ENCODE measurements around the gene RNF144A. TPM values are rescaled to one million over a fixed set of nuclear protein-coding genes. Genes with fewer than 3 reads are reported as not detected.

Gene RNF144A
- total RNA-seq, 6 experiments from 2014 or later: 1.2 to 3.2 (median 2.0) TPM

DNA sequence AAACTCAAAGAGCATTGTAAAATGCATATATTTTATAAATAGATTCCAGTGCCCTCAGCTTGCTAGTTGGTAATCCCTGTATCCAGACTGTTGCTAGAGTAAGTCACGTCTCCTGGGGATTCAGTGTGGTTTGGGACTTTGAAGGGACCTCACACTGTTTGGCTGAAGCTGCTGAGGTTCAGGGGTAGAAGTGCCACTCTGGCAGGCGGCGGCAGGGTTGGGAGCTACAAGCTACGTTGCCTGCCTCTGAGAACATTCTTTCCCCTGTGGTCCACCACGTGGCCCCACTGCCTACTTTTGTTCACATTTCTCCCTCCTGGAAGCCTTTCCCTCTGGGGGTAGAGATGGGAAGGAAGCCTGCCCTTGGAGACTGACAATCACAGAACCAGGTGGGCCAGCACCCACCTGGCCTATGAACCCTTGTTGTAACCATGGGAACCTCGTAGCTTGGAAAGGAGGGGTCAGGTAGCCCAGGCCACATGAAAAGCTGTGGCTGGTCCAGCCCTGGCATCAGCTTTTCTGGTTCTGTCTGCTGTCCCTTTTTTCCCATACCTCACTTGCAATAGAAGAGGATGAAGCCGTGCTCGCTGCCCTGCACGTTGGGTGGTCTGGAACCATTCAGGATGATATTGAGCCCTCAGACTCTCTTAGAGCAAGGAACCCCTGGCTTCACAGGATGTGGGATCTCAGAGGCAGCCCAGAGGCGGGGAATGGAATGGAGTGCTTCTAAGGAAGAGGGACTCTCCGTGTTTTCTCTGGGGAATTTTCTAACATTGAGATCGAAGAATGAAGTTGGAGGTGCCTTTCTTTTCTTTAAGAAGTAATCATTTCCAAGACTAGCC lies 2.9 kb downstream of the RNF144A start:
- no peaks in the 10 kb centered on the region for H3K27me3 ChIP-seq

DNA sequence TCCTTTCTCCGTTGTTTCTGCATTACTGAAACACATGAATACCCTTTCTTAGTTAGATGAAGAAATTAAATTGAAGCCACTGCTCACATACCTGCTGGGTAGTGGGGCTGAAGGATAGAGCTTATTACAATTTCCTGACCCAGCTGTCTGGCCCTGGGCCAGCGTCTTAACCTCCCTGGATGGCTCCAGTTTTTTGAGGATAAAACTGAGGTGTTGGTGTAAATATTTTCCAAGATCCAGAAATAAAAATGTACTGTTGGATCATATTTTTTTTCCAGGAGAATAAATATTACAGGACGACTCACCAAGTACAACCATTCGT lies 3.5 kb downstream of the RNF144A start:
- DNase-seq (no peak), ATAC-seq (no peak)
- Histone ChIP-seq H3K36me3 (no peaks in the 10 kb centered on the region), H3K4me3 (no peak overlapping the region), H3K27ac (no peak overlapping the region), H3K27me3 (no peaks in the 10 kb centered on the region), H3K9me3 (no peaks in the 10 kb centered on the region), H3K4me1 (peaks cover 0 to 10% (median 3%) of the 10 kb centered on the region in 4 donors)
- intact Hi-C loops (cut with DNase I): no loop called here
- no peak for TF ChIP-seq POLR2A (IDR thresholded peaks at IDR 0.05)
- TF ChIP-seq, protein P1, sequence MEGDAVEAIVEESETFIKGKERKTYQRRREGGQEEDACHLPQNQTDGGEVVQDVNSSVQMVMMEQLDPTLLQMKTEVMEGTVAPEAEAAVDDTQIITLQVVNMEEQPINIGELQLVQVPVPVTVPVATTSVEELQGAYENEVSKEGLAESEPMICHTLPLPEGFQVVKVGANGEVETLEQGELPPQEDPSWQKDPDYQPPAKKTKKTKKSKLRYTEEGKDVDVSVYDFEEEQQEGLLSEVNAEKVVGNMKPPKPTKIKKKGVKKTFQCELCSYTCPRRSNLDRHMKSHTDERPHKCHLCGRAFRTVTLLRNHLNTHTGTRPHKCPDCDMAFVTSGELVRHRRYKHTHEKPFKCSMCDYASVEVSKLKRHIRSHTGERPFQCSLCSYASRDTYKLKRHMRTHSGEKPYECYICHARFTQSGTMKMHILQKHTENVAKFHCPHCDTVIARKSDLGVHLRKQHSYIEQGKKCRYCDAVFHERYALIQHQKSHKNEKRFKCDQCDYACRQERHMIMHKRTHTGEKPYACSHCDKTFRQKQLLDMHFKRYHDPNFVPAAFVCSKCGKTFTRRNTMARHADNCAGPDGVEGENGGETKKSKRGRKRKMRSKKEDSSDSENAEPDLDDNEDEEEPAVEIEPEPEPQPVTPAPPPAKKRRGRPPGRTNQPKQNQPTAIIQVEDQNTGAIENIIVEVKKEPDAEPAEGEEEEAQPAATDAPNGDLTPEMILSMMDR (IDR thresholded peaks at IDR 0.05): no peak
- 60% methylated on average over 4 of the region's 4 CpGs for WGBS (ENCODE audit: insufficient coverage, low coverage, low lambda C conversion rate, missing lambda C conversion rate)

More for the DNA sequence above, 2.9 kb downstream of the RNF144A start:
- Histone ChIP-seq H3K9me3 (no peaks in the 10 kb centered on the region), H3K4me3 (no peak overlapping the region), H3K36me3 (no peaks in the 10 kb centered on the region), H3K4me1 (peaks cover 0 to 10% (median 3%) of the 10 kb centered on the region in 4 donors), H3K27ac (no peak overlapping the region)
- intact Hi-C loops (cut with DNase I): no loop called here
- DNase-seq (no peak), ATAC-seq (no peak)
- 75% methylated on average over 4 of the region's 12 CpGs for WGBS (ENCODE audit: insufficient coverage, low coverage, low lambda C conversion rate, missing lambda C conversion rate)
- TF ChIP-seq, protein P1 (IDR thresholded peaks at IDR 0.05): no peak
- no peak for TF ChIP-seq POLR2A (IDR thresholded peaks at IDR 0.05)

DNA sequence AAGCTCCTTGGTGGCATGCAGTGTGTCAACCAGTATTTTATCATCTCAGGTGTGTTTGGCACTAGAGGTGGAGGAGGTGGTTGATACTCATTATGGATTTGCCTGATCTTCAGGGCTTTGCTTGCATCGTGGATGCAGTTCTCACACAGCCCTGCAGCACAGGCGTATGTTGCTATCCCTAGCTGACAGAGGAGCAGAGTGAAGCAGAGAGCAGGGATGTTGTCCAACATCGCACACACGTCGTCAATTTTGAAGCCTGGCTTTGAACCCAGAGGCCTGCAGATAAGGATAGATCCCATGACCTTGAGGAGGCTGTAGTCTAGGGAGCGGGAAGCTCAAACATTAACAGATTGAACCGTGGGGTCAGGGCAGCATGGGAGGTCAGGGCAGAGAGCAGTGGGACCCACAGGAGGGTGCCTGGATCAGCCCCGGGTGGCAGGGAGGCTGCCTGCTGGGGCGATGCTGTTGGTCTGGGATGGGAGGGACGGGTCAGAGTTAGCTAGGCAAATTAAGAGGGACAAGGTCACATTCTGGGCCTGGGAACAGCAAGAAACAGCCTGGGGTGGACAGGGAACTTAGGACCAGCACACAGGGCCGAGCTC lies 4.2 kb downstream of the RNF144A start:
- Histone ChIP-seq H3K36me3 (no peaks in the 10 kb centered on the region), H3K27me3 (no peaks in the 10 kb centered on the region), H3K9me3 (no peaks in the 10 kb centered on the region), H3K27ac (no peak overlapping the region), H3K4me3 (no peak overlapping the region), H3K4me1 (peaks cover 0 to 10% (median 3%) of the 10 kb centered on the region in 4 donors)
- WGBS (ENCODE audit: insufficient coverage, low coverage, low lambda C conversion rate, missing lambda C conversion rate): 43% methylated on average over 8 of the region's 11 CpGs
- TF ChIP-seq, protein P1 (IDR thresholded peaks at IDR 0.05): no peak
- TF ChIP-seq POLR2A (IDR thresholded peaks at IDR 0.05): no peak
- intact Hi-C loops (cut with DNase I): no loop called here
- DNase-seq: no peak
- ATAC-seq: peak; percentile 3 to 62 (median 32)

DNA sequence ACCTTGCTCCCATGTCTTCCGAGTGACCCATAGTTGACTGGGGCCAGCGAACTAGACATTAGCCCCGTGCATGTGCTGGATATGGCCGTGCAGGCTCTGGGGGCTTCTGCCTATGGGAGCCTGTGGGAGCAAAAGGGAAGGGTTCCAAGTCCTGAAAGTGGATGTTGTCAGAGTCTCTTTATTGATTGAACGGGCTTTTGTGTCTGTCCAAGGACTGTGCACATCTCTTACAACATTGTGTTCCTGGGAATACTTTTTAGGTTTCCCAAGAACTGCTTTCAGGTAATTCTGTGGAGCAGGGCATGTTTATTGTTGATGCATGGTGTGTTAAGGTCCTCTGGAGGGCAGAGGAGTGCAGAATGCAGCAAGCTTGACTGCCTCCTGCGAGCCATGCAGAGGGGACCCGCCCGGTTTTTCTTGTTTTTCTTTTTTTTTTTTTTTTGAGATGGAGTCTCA lies 5.0 kb downstream of the RNF144A start:
- 50% methylated on average over 5 of the region's 8 CpGs for WGBS (ENCODE audit: insufficient coverage, low coverage, low lambda C conversion rate, missing lambda C conversion rate)
- no peak overlapping the region for H3K4me3 ChIP-seq
- peak in 1 of 4 donors; percentile 10 for ATAC-seq

More for the DNA sequence above, 5.0 kb downstream of the RNF144A start:
- TF ChIP-seq, protein P1 (IDR thresholded peaks at IDR 0.05): peak in 1 of 4 donors; percentile 6
- TF ChIP-seq POLR2A (IDR thresholded peaks at IDR 0.05): no peak
- H3K36me3 ChIP-seq: no peaks in the 10 kb centered on the region
- peaks cover 0 to 10% (median 3%) of the 10 kb centered on the region in 4 donors for H3K4me1 ChIP-seq
- H3K27me3 ChIP-seq: no peaks in the 10 kb centered on the region
- no peaks in the 10 kb centered on the region for H3K9me3 ChIP-seq
- intact Hi-C loops (cut with DNase I): no loop called here
- no peak for DNase-seq
- no peak overlapping the region for H3K27ac ChIP-seq

All from right lobe of liver (tissue), 6 donors.